ENCODE data around the gene RPL32. TPM values are rescaled to one million over a fixed set of nuclear protein-coding genes. Genes with fewer than 3 reads are reported as not detected.

RPL32 gene
- polyA plus RNA-seq, 1 donor from 2014 or later = 1,160 TPM

- Histone ChIP-seq H3K36me3 (ENCODE audit: insufficient read depth, low read length) (no peaks in the 10 kb centered on the region), H4K20me1 (ENCODE audit: insufficient read depth) (no peaks in the 10 kb centered on the region), H3K79me2 (replicated peaks; ENCODE audit: insufficient read depth, low read length) (no peaks in the 10 kb centered on the region), H2AFZ (ENCODE audit: low read depth, low read length) (no peak overlapping the region), H3K9ac (ENCODE audit: low read length) (no peak overlapping the region), H3F3A (ENCODE audit: insufficient read depth, low read length, poor library complexity, severe bottlenecking) (no peaks in the 10 kb centered on the region), H3K27ac (ENCODE audit: low read length) (no peak overlapping the region), H3K4me2 (ENCODE audit: low read length) (no peak overlapping the region), H3K9me3 (ENCODE audit: low read length) (no peaks in the 10 kb centered on the region), H3K4me3 (ENCODE audit: low read length) (no peak overlapping the region), H3K27me3 (ENCODE audit: insufficient read depth, low read depth, low read length) (no peaks in the 10 kb centered on the region), H3K9me2 (ENCODE audit: insufficient read depth, low read length) (no peaks in the 10 kb centered on the region)
- TF ChIP-seq SMC3 (conservative IDR thresholded peaks at IDR 0.05; ENCODE audit: poor library complexity) = no peak
- TF ChIP-seq, protein P1, sequence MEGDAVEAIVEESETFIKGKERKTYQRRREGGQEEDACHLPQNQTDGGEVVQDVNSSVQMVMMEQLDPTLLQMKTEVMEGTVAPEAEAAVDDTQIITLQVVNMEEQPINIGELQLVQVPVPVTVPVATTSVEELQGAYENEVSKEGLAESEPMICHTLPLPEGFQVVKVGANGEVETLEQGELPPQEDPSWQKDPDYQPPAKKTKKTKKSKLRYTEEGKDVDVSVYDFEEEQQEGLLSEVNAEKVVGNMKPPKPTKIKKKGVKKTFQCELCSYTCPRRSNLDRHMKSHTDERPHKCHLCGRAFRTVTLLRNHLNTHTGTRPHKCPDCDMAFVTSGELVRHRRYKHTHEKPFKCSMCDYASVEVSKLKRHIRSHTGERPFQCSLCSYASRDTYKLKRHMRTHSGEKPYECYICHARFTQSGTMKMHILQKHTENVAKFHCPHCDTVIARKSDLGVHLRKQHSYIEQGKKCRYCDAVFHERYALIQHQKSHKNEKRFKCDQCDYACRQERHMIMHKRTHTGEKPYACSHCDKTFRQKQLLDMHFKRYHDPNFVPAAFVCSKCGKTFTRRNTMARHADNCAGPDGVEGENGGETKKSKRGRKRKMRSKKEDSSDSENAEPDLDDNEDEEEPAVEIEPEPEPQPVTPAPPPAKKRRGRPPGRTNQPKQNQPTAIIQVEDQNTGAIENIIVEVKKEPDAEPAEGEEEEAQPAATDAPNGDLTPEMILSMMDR (IDR thresholded peaks at IDR 0.05; ENCODE audit: poor library complexity, severe bottlenecking) = peak; percentile 27
- no peak for TF ChIP-seq TAF1 (IDR thresholded peaks at IDR 0.05; ENCODE audit: low read depth)
Measured at GRCh38 chr3:12822725-12823373, 18.5 kb downstream of the RPL32 start.

DNA sequence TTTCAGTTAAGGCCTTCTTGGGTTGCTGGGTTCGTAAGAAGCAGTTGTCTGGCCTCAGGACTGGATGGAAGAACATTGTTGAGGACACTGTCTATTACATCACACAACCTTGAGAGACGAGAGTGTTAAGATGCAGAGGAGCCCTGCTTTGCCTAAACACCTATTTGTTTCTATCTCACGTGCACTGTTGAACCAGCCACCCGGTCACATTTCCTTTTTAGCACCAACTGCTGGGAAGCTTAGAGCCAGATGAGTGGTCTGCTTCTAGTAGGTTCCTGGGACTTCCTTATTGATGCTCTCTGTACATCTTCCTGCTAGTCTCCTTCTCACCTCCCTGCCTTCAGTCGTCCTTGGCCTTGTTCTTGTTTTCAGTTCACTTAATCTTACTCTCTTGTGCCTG, 22.6 kb downstream of the RPL32 start:
- Histone ChIP-seq H3K79me2 (replicated peaks; ENCODE audit: insufficient read depth, low read length) (no peaks in the 10 kb centered on the region), H3K9me2 (ENCODE audit: insufficient read depth, low read length) (no peaks in the 10 kb centered on the region), H3K36me3 (ENCODE audit: insufficient read depth, low read length) (no peaks in the 10 kb centered on the region)

DNA sequence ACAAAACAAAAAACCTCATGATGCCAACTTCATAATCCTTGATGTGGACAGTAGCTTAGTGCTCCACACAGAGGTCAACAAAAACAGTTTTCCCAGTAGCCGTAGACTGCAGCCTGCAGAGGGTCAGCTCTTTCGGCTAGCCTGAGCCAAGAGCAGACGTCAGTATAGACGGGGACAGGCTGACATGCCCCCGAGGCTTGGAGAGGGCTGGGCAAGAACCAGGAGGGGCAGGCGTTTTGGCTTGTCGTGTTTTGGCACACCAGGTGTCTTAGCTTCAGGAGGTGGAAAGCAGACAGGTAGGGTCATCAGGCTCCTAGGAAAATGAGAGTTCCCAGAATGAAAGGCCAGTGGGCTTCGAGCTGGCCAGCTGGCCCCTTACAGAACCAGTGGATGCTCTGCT, 23.1 kb downstream of the RPL32 start:
- Histone ChIP-seq H3K4me2 (ENCODE audit: low read length) (no peak overlapping the region), H3K27me3 (ENCODE audit: insufficient read depth, low read depth, low read length) (no peaks in the 10 kb centered on the region), H3F3A (ENCODE audit: insufficient read depth, low read length, poor library complexity, severe bottlenecking) (no peaks in the 10 kb centered on the region), H2AFZ (ENCODE audit: low read depth, low read length) (no peak overlapping the region), H3K9me2 (ENCODE audit: insufficient read depth, low read length) (no peaks in the 10 kb centered on the region), H3K79me2 (replicated peaks; ENCODE audit: insufficient read depth, low read length) (no peaks in the 10 kb centered on the region), H3K9ac (ENCODE audit: low read length) (no peak overlapping the region), H3K9me3 (ENCODE audit: low read length) (no peaks in the 10 kb centered on the region), H3K4me3 (ENCODE audit: low read length) (no peak overlapping the region), H3K27ac (ENCODE audit: low read length) (no peak overlapping the region), H4K20me1 (ENCODE audit: insufficient read depth) (no peaks in the 10 kb centered on the region), H3K36me3 (ENCODE audit: insufficient read depth, low read length) (no peaks in the 10 kb centered on the region)
- no peak for TF ChIP-seq TAF1 (IDR thresholded peaks at IDR 0.05; ENCODE audit: low read depth)
- TF ChIP-seq EP300 (conservative IDR thresholded peaks at IDR 0.05; ENCODE audit: poor library complexity, severe bottlenecking) = no peak
- TF ChIP-seq SMC3 (conservative IDR thresholded peaks at IDR 0.05; ENCODE audit: poor library complexity) = no peak
- no peak for TF ChIP-seq POLR2AphosphoS5 (IDR thresholded peaks at IDR 0.05)
- TF ChIP-seq RAD21 (conservative IDR thresholded peaks at IDR 0.05) = no peak
- no peak for TF ChIP-seq EZH2 (IDR thresholded peaks at IDR 0.05; ENCODE audit: borderline replicate concordance, insufficient read depth, low read length, poor library complexity, severe bottlenecking)
- TF ChIP-seq, protein P1 (IDR thresholded peaks at IDR 0.05; ENCODE audit: poor library complexity, severe bottlenecking) = no peak
- TF ChIP-seq MXI1 (conservative IDR thresholded peaks at IDR 0.05; ENCODE audit: poor library complexity, severe bottlenecking) = no peak
- TF ChIP-seq, protein P2, sequence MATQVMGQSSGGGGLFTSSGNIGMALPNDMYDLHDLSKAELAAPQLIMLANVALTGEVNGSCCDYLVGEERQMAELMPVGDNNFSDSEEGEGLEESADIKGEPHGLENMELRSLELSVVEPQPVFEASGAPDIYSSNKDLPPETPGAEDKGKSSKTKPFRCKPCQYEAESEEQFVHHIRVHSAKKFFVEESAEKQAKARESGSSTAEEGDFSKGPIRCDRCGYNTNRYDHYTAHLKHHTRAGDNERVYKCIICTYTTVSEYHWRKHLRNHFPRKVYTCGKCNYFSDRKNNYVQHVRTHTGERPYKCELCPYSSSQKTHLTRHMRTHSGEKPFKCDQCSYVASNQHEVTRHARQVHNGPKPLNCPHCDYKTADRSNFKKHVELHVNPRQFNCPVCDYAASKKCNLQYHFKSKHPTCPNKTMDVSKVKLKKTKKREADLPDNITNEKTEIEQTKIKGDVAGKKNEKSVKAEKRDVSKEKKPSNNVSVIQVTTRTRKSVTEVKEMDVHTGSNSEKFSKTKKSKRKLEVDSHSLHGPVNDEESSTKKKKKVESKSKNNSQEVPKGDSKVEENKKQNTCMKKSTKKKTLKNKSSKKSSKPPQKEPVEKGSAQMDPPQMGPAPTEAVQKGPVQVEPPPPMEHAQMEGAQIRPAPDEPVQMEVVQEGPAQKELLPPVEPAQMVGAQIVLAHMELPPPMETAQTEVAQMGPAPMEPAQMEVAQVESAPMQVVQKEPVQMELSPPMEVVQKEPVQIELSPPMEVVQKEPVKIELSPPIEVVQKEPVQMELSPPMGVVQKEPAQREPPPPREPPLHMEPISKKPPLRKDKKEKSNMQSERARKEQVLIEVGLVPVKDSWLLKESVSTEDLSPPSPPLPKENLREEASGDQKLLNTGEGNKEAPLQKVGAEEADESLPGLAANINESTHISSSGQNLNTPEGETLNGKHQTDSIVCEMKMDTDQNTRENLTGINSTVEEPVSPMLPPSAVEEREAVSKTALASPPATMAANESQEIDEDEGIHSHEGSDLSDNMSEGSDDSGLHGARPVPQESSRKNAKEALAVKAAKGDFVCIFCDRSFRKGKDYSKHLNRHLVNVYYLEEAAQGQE (IDR thresholded peaks at IDR 0.05; ENCODE audit: borderline replicate concordance) = no peak

More for the DNA sequence above, 22.6 kb downstream of the RPL32 start:
- H3K4me2 ChIP-seq (ENCODE audit: low read length) = no peak overlapping the region
- H3K9ac ChIP-seq (ENCODE audit: low read length) = no peak overlapping the region
- H3K9me3 ChIP-seq (ENCODE audit: low read length) = no peaks in the 10 kb centered on the region
- no peaks in the 10 kb centered on the region for H3F3A ChIP-seq (ENCODE audit: insufficient read depth, low read length, poor library complexity, severe bottlenecking)
- H3K27ac ChIP-seq (ENCODE audit: low read length) = no peak overlapping the region
- H3K4me3 ChIP-seq (ENCODE audit: low read length) = no peak overlapping the region
- no peak overlapping the region for H2AFZ ChIP-seq (ENCODE audit: low read depth, low read length)
- H3K27me3 ChIP-seq (ENCODE audit: insufficient read depth, low read depth, low read length) = no peaks in the 10 kb centered on the region
- TF ChIP-seq, protein P1 (IDR thresholded peaks at IDR 0.05; ENCODE audit: poor library complexity, severe bottlenecking) = no peak
- TF ChIP-seq RAD21 (conservative IDR thresholded peaks at IDR 0.05) = no peak
- no peaks in the 10 kb centered on the region for H4K20me1 ChIP-seq (ENCODE audit: insufficient read depth)
